RWPE1 (cell line): ENCODE results near the gene ITM2B.

Experiments
- CTCF ChIA-PET: fragments of 350-600 bp; sonication (Branson Sonifier 250); formaldehyde crosslinking; extraction: SDS; loops from one replicate; lab custom pipeline; 2021; lab: Yijun Ruan, JAX
- POLR2A ChIA-PET: fragments of 400-600 bp; formaldehyde crosslinking; extraction: SDS; loops from one replicate; lab custom pipeline; 2020; ENCODE audit warnings: antibody characterized with exemption; ENCODE audit not compliant: low non-redundant PET; lab: Yijun Ruan, JAX
- DNase-seq: peaks from one replicate; pipeline ENCODE4 v3.0.0; 2012; ENCODE audit warnings: low spot score
- H3K27ac ChIP-seq: fragments of 450-650 bp; 2 replicates; pipeline ENCODE4 v1.5.1; 2017
- CTCF ChIP-seq: fragments of 450-650 bp; conservative IDR thresholded peaks from 2 replicates; pipeline ENCODE4 v1.5.1; 2017; ENCODE audit warnings: low read depth, mild to moderate bottlenecking

ITM2B gene

GRCh38 chr13:48233046-48233888, at the start of gene ITM2B:
Gene ITM2B, plus strand, starts transcription at chr13:48233206. Its CDS starts 155 bp downstream, at chr13:48233361.
- POLR2A ChIA-PET: interaction anchor here (0.5 to 0.8 kb wide), 3 partner anchors 71 to 145 kb away, joined by 3 to 6 read pairs (median 4); no protein-coding TSS in a partner anchor

GRCh38 chr13:48184260-48184659, 48.7 kb upstream of the ITM2B start:
- POLR2A ChIA-PET: no interaction called here
- TF ChIP-seq CTCF: no peak
- no peak overlapping the region for H3K27ac ChIP-seq
- CTCF ChIA-PET: no interaction called here
- DNase-seq: no peak

More at GRCh38 chr13:48233046-48233888, at the start of gene ITM2B:
- CTCF ChIA-PET: interaction anchor here (0.5 to 1.9 kb wide), 4 partner anchors 78 to 1461 kb away, joined by 3 to 6 read pairs (median 5); partner anchors contain the start of gene MED4
- TF ChIP-seq CTCF: peak; percentile 62
- DNase-seq: peak; percentile 79
- peak within 1 kb of the TSS; percentile 91 for H3K27ac ChIP-seq

- H3K27ac ChIP-seq: peak overlapping the region; percentile 52; the same call in 1 of the 2 replicates
- CTCF ChIA-PET: no interaction called here
- no peak for DNase-seq
- no peak for TF ChIP-seq CTCF
- POLR2A ChIA-PET: no interaction called here
These were observed 48.0 kb upstream of the ITM2B start for GRCh38 chr13:48185018-48185417.

- no peak for DNase-seq
- H3K27ac ChIP-seq: no peak overlapping the region
- ChIA-PET CTCF (no interaction called here), POLR2A (no interaction called here)
- no peak for TF ChIP-seq CTCF
These were observed 46.3 kb upstream of the ITM2B start for GRCh38 chr13:48186722-48187121.

GRCh38 chr13:48188131-48188530, 44.9 kb upstream of the ITM2B start:
- CTCF ChIA-PET: no interaction called here

GRCh38 chr13:48188601-48189000, 44.4 kb upstream of the ITM2B start:
- no peak overlapping the region for H3K27ac ChIP-seq
- TF ChIP-seq CTCF: no peak
- POLR2A ChIA-PET: no interaction called here
- CTCF ChIA-PET: no interaction called here
- no peak for DNase-seq

More at GRCh38 chr13:48188131-48188530, 44.9 kb upstream of the ITM2B start:
- no peak for TF ChIP-seq CTCF
- POLR2A ChIA-PET: no interaction called here
- H3K27ac ChIP-seq: no peak overlapping the region
- DNase-seq: no peak
